Keratinocyte (primary cell): ENCODE measurements around the gene NFATC1.

Source experiments
- CTCF ChIP-seq, 3 experiments: IDR thresholded peaks in 1 of 3; conservative IDR thresholded peaks in 1 of 3; optimal IDR thresholded peaks in 1 of 3; 2 replicates in 2 of 3; 3 replicates in 1 of 3; pipeline versions ENCODE3 to v1.5.1; 2011; ENCODE audit warnings: low read length in 3 of 3, mild to moderate bottlenecking in 3 of 3, moderate library complexity in 2 of 3, control low read depth in 1 of 3, inconsistent platforms in 1 of 3; ENCODE audit not compliant: insufficient read depth in 2 of 3; ENCODE audit errors: extremely low read depth in 1 of 3
- EZH2 ChIP-seq: IDR thresholded peaks from one replicate; pipeline ENCODE4 v1.6.1; 2012; ENCODE audit warnings: inconsistent platforms, mild to moderate bottlenecking, low read length, moderate library complexity

- TF ChIP-seq CTCF (optimal IDR thresholded peaks at IDR 0.05 in 1 of 3, IDR thresholded peaks at IDR 0.05 in 1 of 3, conservative IDR thresholded peaks at IDR 0.05 in 1 of 3; ENCODE audit: extremely low read depth in 1 of 3, insufficient read depth in 2 of 3, low read length in 3 of 3) (no peak), EZH2 (no peak)
These were observed 52.1 kb downstream of the NFATC1 start for GRCh38 chr18:79447703-79448367.
